HepG2 (cell line): ENCODE results near the gene KIF27. TPM values are rescaled to one million over a fixed set of nuclear protein-coding genes. Genes with fewer than 3 reads are reported as not detected.
"Not testable (repeated sequence)": the region's sequence is repeated elsewhere in the genome, so short reads cannot be mapped to it uniquely, and the experiment has no call there.

Experiments used
- ATAC-seq: fragments of 200-7000 bp; cut with Tn5 transposase; 3 replicates; pipeline ENCODE4 v1.9.1; 2020; ENCODE audit warnings: mild to moderate bottlenecking, moderate library complexity
- BruUV-seq: library from RNA; stranded (reverse); fragments of 400-500 nt; replicated peaks from 2 replicates; lab custom pipeline; 2021; lab: Mats Ljungman, UMichigan
- CTCF ChIA-PET: fragments of 300-600 bp; formaldehyde crosslinking; extraction: SDS; loops from one replicate; lab custom pipeline; 2021; ENCODE audit warnings: low total read pairs, inconsistent platforms, low intra/inter-chr PET ratio; lab: Yijun Ruan, JAX
- POLR2A ChIA-PET: fragments of 350-600 bp; sonication (Branson Sonifier 250); formaldehyde crosslinking; loops from one replicate; lab custom pipeline; 2020; ENCODE audit warnings: antibody characterized with exemption, inconsistent platforms; lab: Yijun Ruan, JAX
- DNase-seq: peaks from one replicate; pipeline ENCODE4 v3.0.0-alpha.2; 2015; ENCODE audit warnings: low spot score
- FAIRE-seq: peaks from 3 replicates; lab custom pipeline; 2011; peaks lifted over from hg19 to GRCh38; lab: Jason Lieb, UNC
- H2AFZ ChIP-seq: one replicate; pipeline ENCODE4 v1.6.1; 2011; ENCODE audit warnings: low read length, inconsistent platforms
- H3K27ac ChIP-seq: fragments of 300-600 bp; 3 replicates; pipeline ENCODE4 v1.8.0; 2011; ENCODE audit warnings: mixed run types, mild to moderate bottlenecking, mixed read lengths, low read length, inconsistent platforms; ENCODE audit not compliant: insufficient read depth; ENCODE audit errors: extremely low read length
- H3K27me3 ChIP-seq, 2 experiments: fragments of 200-600 bp in 1 of 2; 2 replicates in 1 of 2; 3 replicates in 1 of 2; pipeline versions ENCODE4 v1.6.0 to v1.8.0; 2011; ENCODE audit warnings: low read length in 2 of 2, mild to moderate bottlenecking in 2 of 2, moderate library complexity in 2 of 2, inconsistent platforms in 1 of 2; ENCODE audit not compliant: insufficient read depth in 2 of 2, control insufficient read depth in 1 of 2
- H3K36me3 ChIP-seq, 2 experiments: fragments of 200-600 bp in 1 of 2; replicated peaks in 1 of 2; 2 replicates in 1 of 2; 3 replicates in 1 of 2; pipeline versions ENCODE4 v1.5.1 to v1.8.0; 2011; ENCODE audit warnings: low read length in 2 of 2, inconsistent platforms in 1 of 2; ENCODE audit not compliant: insufficient read depth in 2 of 2, control insufficient read depth in 1 of 2
- H3K4me1 ChIP-seq: 2 replicates; pipeline ENCODE4 v1.5.1; 2012; ENCODE audit warnings: low read length, inconsistent platforms; ENCODE audit not compliant: insufficient read depth
- H3K4me2 ChIP-seq: 2 replicates; pipeline ENCODE4 v1.6.0; 2011; ENCODE audit warnings: low read depth, low read length, inconsistent platforms
- H3K4me3 ChIP-seq, 3 experiments: fragments of 200-600 bp in 1 of 3; sonication (generic), shearing (Covaris generic) in 1 of 3; replicated peaks in 1 of 3; 2 replicates each; pipeline ENCODE4 v1.5.1; 2011 to 2016; ENCODE audit warnings: low read length in 3 of 3, inconsistent platforms in 2 of 3, low read depth in 2 of 3, mild to moderate bottlenecking in 2 of 3, control low read depth in 1 of 3, mixed read lengths in 1 of 3; ENCODE audit not compliant: insufficient read depth in 1 of 3
- H3K79me2 ChIP-seq: one replicate; pipeline ENCODE4 v1.6.1; 2011; ENCODE audit warnings: low read length, inconsistent platforms; ENCODE audit not compliant: insufficient read depth
- H3K9ac ChIP-seq: 2 replicates; pipeline ENCODE4 v1.6.0; 2011; ENCODE audit warnings: mild to moderate bottlenecking, low read depth, low read length, inconsistent platforms; ENCODE audit not compliant: insufficient read depth
- H3K9me3 ChIP-seq: 2 replicates; pipeline ENCODE4 v1.5.1; 2012; ENCODE audit warnings: mild to moderate bottlenecking, low read length
- H4K20me1 ChIP-seq: 2 replicates; pipeline ENCODE4 v1.6.0; 2011; ENCODE audit warnings: inconsistent platforms, mild to moderate bottlenecking, low read length, moderate library complexity; ENCODE audit not compliant: insufficient read depth
- STAG1 ChIP-seq: sonication (generic); formaldehyde crosslinking; IDR thresholded peaks from 2 replicates; pipeline ENCODE4 v1.4.0; 2020; ENCODE audit warnings: missing genetic modification reagents
- WGBS: methylation state at CpG from one replicate; pipeline ENCODE4 v1.1.6; 2017; ENCODE audit warnings: low lambda C conversion rate; 5-methylcytosine and 5-hydroxymethylcytosine counted together
- in situ Hi-C: cut with HindIII; loops from 2 replicates; pipeline ENCODE4 v1.10.0; 2017; ENCODE audit warnings: low pct_unique_long_range_greater_than_20kb; ENCODE audit not compliant: extremely low pct_ligation_motif_present
- intact Hi-C: fragments of 100-400 bp; cut with micrococcal nuclease; formaldehyde crosslinking; loops from one replicate; pipeline ENCODE4 v1.10.0; 2022; ENCODE audit not compliant: unreplicated experiment
- polyA plus RNA-seq, 8 experiments: library from polyadenylated mRNA; depleted of rRNA in 3 of 8; stranded (reverse) in 7 of 8; unstranded in 1 of 8; fragments of >200 nt; fragmentation: Illumina TruSeq in 4 of 8; extraction: Trizol in 4 of 8; gene quantifications; 2 replicates each; pipeline versions ENCODE4 v1.2.1 to v1.2.3, GENCODE V29; 2011 to 2016; ENCODE audit warnings: low read depth in 4 of 8, missing spikeins in 1 of 8, mixed read lengths in 1 of 8; ENCODE audit not compliant: insufficient read depth in 1 of 8
- total RNA-seq, 5 experiments: library from RNA; depleted of rRNA; stranded (reverse); fragments of >200 nt; fragmentation: Illumina TruSeq; extraction: Trizol; gene quantifications; 2 replicates each; pipeline ENCODE4 v1.2.3, GENCODE V29; 2016; ENCODE audit warnings: low read depth in 1 of 5
- TF ChIP-seq, protein P1 (sequence below): sonication (generic); formaldehyde crosslinking; IDR thresholded peaks from 2 replicates; pipeline ENCODE4 v1.5.0; 2020; ENCODE audit warnings: mild to moderate bottlenecking, missing genetic modification reagents, moderate library complexity

The KIF27 gene
- total and polyA plus RNA-seq, 2 of the 13 experiments (the other 11 are each of a cell fraction or from before 2014, with no cell fraction given) = 0.95 to 4.1 TPM

DNA sequence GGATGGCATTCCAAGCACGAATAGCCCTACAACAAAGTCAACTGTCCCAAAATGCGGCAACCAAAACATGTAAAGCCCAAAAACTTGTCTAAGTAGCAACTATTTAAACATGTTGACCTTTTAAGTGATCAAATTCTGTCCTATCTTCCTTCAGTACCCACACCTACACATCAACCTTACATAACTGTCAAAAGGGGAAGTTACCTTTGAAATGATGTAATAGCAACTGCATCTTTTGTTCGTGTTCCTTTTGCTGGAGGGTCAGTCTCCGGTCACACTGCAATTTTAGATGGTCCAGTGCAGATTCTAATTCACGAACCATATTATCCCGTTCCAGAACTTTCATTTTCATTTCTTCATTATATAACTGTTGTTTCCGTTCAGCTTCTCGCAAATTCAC is 71.3 kb downstream of the KIF27 start:
- WGBS = 92% methylated on average over 7 of the region's 8 CpGs
- ATAC-seq = not testable (repeated sequence)

GRCh38 chr9:83837070-83837643 is 84.1 kb downstream of the KIF27 start:
- intact Hi-C loops = loop anchor here (5.0 to 10.0 kb wide), 2 partner anchors 80 to 478 kb away; no protein-coding TSS in a partner anchor
- in situ Hi-C loops = not testable (repeated sequence)
- peak; percentile 36 for TF ChIP-seq STAG1 (CRISPR knock-in tag)
- TF ChIP-seq, protein P1, sequence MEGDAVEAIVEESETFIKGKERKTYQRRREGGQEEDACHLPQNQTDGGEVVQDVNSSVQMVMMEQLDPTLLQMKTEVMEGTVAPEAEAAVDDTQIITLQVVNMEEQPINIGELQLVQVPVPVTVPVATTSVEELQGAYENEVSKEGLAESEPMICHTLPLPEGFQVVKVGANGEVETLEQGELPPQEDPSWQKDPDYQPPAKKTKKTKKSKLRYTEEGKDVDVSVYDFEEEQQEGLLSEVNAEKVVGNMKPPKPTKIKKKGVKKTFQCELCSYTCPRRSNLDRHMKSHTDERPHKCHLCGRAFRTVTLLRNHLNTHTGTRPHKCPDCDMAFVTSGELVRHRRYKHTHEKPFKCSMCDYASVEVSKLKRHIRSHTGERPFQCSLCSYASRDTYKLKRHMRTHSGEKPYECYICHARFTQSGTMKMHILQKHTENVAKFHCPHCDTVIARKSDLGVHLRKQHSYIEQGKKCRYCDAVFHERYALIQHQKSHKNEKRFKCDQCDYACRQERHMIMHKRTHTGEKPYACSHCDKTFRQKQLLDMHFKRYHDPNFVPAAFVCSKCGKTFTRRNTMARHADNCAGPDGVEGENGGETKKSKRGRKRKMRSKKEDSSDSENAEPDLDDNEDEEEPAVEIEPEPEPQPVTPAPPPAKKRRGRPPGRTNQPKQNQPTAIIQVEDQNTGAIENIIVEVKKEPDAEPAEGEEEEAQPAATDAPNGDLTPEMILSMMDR (CRISPR knock-in tag) = peak; percentile 43

More for the DNA sequence above, 71.3 kb downstream of the KIF27 start:
- BruUV-seq, H3K4me1 ChIP-seq, H3K79me2 ChIP-seq, H3K4me3 ChIP-seq, H4K20me1 ChIP-seq, H2AFZ ChIP-seq, H3K27ac ChIP-seq, intact Hi-C loops, POLR2A ChIA-PET, H3K9me3 ChIP-seq, CTCF ChIA-PET, in situ Hi-C loops, H3K36me3 ChIP-seq, H3K9ac ChIP-seq, H3K4me2 ChIP-seq, FAIRE-seq, H3K27me3 ChIP-seq, DNase-seq: not testable (repeated sequence)

DNA sequence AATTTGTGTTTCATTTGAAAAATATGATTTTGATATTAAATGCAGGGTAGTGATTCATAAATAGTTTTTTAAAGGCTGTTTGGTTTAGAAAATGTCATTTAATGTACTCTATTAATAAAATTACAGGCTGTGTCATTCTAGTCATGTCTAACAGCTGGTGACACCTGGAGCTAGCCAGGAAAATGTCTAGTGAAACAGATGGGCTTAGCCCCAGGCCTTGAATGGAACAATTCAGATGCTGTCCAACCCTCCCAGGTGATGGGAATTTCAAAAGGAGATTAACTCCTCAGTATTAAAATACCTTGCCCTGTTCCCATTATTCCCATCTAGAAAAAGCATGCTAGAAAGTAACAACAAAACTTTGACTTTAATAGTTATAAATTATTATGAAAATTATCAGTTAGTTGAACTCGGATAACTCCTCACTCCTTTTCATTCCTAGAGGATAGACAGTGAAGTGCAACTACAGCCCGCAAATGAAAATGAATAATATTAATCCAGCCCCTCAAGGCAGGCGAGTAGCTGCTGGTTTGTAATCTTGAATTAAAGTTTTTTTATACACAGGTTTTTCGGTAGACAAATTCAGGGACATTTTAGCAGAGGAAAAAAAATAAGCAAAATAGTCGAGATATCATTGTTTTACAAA is 90.7 kb downstream of the KIF27 start:
- H3K4me2 ChIP-seq, FAIRE-seq, CTCF ChIA-PET, H3K79me2 ChIP-seq, H3K9ac ChIP-seq, H3K4me1 ChIP-seq, H3K27me3 ChIP-seq, DNase-seq, H3K9me3 ChIP-seq, H3K27ac ChIP-seq, H3K36me3 ChIP-seq, H3K4me3 ChIP-seq, H2AFZ ChIP-seq, BruUV-seq, ATAC-seq, POLR2A ChIA-PET, H4K20me1 ChIP-seq, in situ Hi-C loops: not testable (repeated sequence)
- WGBS = 21% methylated on average over 5 of the region's 5 CpGs
- intact Hi-C loops = loop anchor here (10.0 kb wide), 1 partner anchor 484 kb away; no protein-coding TSS in a partner anchor

More at GRCh38 chr9:83837070-83837643, 84.1 kb downstream of the KIF27 start:
- WGBS = 63% methylated on average over 7 of the region's 7 CpGs
- peak; percentile 83 for FAIRE-seq
- H3K4me1 ChIP-seq, H3K9me3 ChIP-seq, H3K9ac ChIP-seq, H2AFZ ChIP-seq, H3K27ac ChIP-seq, H3K79me2 ChIP-seq, POLR2A ChIA-PET, DNase-seq, H3K36me3 ChIP-seq, CTCF ChIA-PET, H4K20me1 ChIP-seq, H3K4me2 ChIP-seq, BruUV-seq, H3K27me3 ChIP-seq, H3K4me3 ChIP-seq: not testable (repeated sequence)
- ATAC-seq = peak; percentile 52; the same call in 1 of the 3 replicates
